NCI-H748 (cell line): ENCODE data around the gene SLC16A9.

Experiments used
- DNase-seq: peaks from one replicate; lab custom pipeline; 2025; ENCODE audit not compliant: unreplicated experiment; lab: John Stamatoyannopoulos, UW

SLC16A9 gene

GRCh38 chr10:59631237-59631636 lies 78.4 kb downstream of the SLC16A9 start:
- DNase-seq, result no peak

GRCh38 chr10:59628965-59629364 lies 80.7 kb downstream of the SLC16A9 start:
- DNase-seq, result no peak

GRCh38 chr10:59628456-59628855 lies 81.2 kb downstream of the SLC16A9 start:
- no peak for DNase-seq

GRCh38 chr10:59627366-59628018 lies 82.2 kb downstream of the SLC16A9 start:
- no peak for DNase-seq

GRCh38 chr10:59626523-59626869 lies 83.2 kb downstream of the SLC16A9 start:
- DNase-seq, result no peak

GRCh38 chr10:59625721-59626522 lies 83.7 kb downstream of the SLC16A9 start:
- peak; percentile 71 for DNase-seq

GRCh38 chr10:59624951-59625350 lies 84.7 kb downstream of the SLC16A9 start:
- no peak for DNase-seq

- DNase-seq, result no peak
Measured at GRCh38 chr10:59624136-59624535, 85.5 kb downstream of the SLC16A9 start.

- no peak for DNase-seq
Measured at GRCh38 chr10:59623133-59624121, 86.2 kb downstream of the SLC16A9 start.

- DNase-seq, result peak; percentile 77
Measured at GRCh38 chr10:59622320-59623132, 87.1 kb downstream of the SLC16A9 start.

- DNase-seq, result no peak
Measured at GRCh38 chr10:59621771-59622170, 87.9 kb downstream of the SLC16A9 start.

- no peak for DNase-seq
Measured at GRCh38 chr10:59618666-59619065, 91.0 kb downstream of the SLC16A9 start.

GRCh38 chr10:59617996-59618395 lies 91.7 kb downstream of the SLC16A9 start:
- DNase-seq, result no peak

GRCh38 chr10:59611048-59611447 lies 98.6 kb downstream of the SLC16A9 start:
- DNase-seq, result no peak

GRCh38 chr10:59607970-59608369 lies 101.7 kb downstream of the SLC16A9 start:
- DNase-seq, result peak; percentile 41

- no peak for DNase-seq
Measured at GRCh38 chr10:59606551-59606961, 103.1 kb downstream of the SLC16A9 start.

- DNase-seq, result no peak
Measured at GRCh38 chr10:59601985-59602384, 107.7 kb downstream of the SLC16A9 start.
